Measurements from ENCODE around the gene PIRT. TPM values are rescaled to one million over a fixed set of nuclear protein-coding genes. Genes with fewer than 3 reads are reported as not detected.

Gene PIRT
- total and polyA plus RNA-seq, 10 donors: 0.02 TPM; not detected in 9

GRCh38 chr17:10843811-10844210 is 5.9 kb upstream of the PIRT start:
- no peak for TF ChIP-seq POLR2AphosphoS5 (IDR thresholded peaks at IDR 0.05)
- no peak for TF ChIP-seq CTCF (IDR thresholded peaks at IDR 0.05 in 8 of 11, conservative IDR thresholded peaks at IDR 0.05 in 3 of 11)
- no peak for TF ChIP-seq POLR2A (IDR thresholded peaks at IDR 0.05)
- intact Hi-C loops (cut with DNase I; ENCODE audit: low total_unique reads): loop anchor here (1.0 to 2.0 kb wide), 2 partner anchors 107 to 198 kb away; no protein-coding TSS in a partner anchor
- Histone ChIP-seq H3K27ac (no peak overlapping the region), H3K27me3 (replicated peaks in 1 of 7) (peaks cover 0 to 20% (median 0%) of the 10 kb centered on the region in 7 donors), H3K4me1 (peaks cover 6 to 17% (median 10%) of the 10 kb centered on the region in 6 donors), H3K36me3 (no peaks in the 10 kb centered on the region), H3K4me3 (no peak overlapping the region), H3K9me3 (no peaks in the 10 kb centered on the region)
- no peak for DNase-seq
- 58 to 75% (median 61%) methylated on average over 7 of the region's 7 CpGs for WGBS, 5 donors

GRCh38 chr17:10842658-10843057 is 4.8 kb upstream of the PIRT start:
- WGBS, 5 donors: 74 to 87% (median 83%) methylated on average over 4 of the region's 4 CpGs
- Histone ChIP-seq H3K36me3 (no peaks in the 10 kb centered on the region), H3K4me3 (no peak overlapping the region), H3K27me3 (replicated peaks in 1 of 7) (peaks cover 0 to 20% (median 0%) of the 10 kb centered on the region in 7 donors), H3K9me3 (no peaks in the 10 kb centered on the region), H3K4me1 (peaks cover 6 to 17% (median 10%) of the 10 kb centered on the region in 6 donors), H3K27ac (no peak overlapping the region)
- intact Hi-C loops (cut with DNase I; ENCODE audit: low total_unique reads): no loop called here
- DNase-seq: no peak
- TF ChIP-seq POLR2AphosphoS5 (IDR thresholded peaks at IDR 0.05) (no peak), POLR2A (IDR thresholded peaks at IDR 0.05) (no peak), CTCF (IDR thresholded peaks at IDR 0.05 in 8 of 11, conservative IDR thresholded peaks at IDR 0.05 in 3 of 11) (no peak)

- Histone ChIP-seq H3K4me3 (no peak overlapping the region), H3K36me3 (no peaks in the 10 kb centered on the region), H3K4me1 (no peaks in the 10 kb centered on the region), H3K27me3 (replicated peaks in 1 of 7) (peaks cover 0 to 4% (median 0%) of the 10 kb centered on the region in 7 donors), H3K27ac (no peak overlapping the region), H3K9me3 (no peaks in the 10 kb centered on the region)
- no peak for TF ChIP-seq POLR2A (IDR thresholded peaks at IDR 0.05)
- no peak for TF ChIP-seq CTCF (IDR thresholded peaks at IDR 0.05 in 8 of 11, conservative IDR thresholded peaks at IDR 0.05 in 3 of 11)
- TF ChIP-seq POLR2AphosphoS5 (IDR thresholded peaks at IDR 0.05): no peak
- DNase-seq: no peak
- 82 to 89% (median 83%) methylated on average over 5 of the region's 5 CpGs for WGBS, 5 donors
- intact Hi-C loops (cut with DNase I; ENCODE audit: low total_unique reads): no loop called here
Measured at GRCh38 chr17:10838682-10839081, 795 bp upstream of the PIRT start.

DNA sequence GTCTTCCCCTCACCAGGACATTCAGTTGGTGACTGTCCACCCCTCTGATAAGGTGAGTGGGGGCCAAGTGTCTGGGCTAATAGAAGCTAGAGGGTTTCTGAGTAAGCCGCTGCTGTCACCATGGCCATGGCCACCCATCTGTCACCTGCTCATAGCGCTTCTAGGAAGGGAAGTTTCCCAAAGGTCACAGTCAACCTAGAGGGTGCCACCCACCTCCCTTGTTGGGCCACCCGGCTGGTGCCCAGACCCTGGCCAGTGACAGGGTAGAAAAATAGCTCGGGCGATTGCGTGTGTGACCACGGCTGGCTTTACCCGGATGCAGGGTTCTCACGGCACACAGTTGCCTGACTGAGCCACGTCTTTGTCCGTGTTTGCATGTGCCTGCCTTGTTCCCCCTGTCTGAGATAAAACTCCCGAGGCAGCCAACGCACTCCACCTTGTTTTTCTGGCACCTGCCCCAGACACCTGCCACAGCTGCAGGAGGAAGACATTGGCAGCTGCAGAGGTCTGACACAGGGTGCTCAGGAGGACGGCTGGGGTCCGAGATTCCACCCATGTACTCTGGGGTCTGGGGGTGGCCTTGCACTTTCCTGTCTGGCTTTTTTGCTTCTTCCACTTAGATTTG is 809 bp downstream of the PIRT start:
- TF ChIP-seq POLR2AphosphoS5 (IDR thresholded peaks at IDR 0.05): no peak
- no peak for TF ChIP-seq POLR2A (IDR thresholded peaks at IDR 0.05)
- TF ChIP-seq CTCF (IDR thresholded peaks at IDR 0.05 in 8 of 11, conservative IDR thresholded peaks at IDR 0.05 in 3 of 11): no peak
- 83 to 89% (median 85%) methylated on average over 15 of the region's 15 CpGs for WGBS, 5 donors
- Histone ChIP-seq H3K27ac (no peak overlapping the region), H3K4me1 (no peaks in the 10 kb centered on the region), H3K36me3 (no peaks in the 10 kb centered on the region), H3K27me3 (replicated peaks in 1 of 7) (no peaks in the 10 kb centered on the region), H3K4me3 (no peak overlapping the region), H3K9me3 (no peaks in the 10 kb centered on the region)
- no peak for DNase-seq
- intact Hi-C loops (cut with DNase I; ENCODE audit: low total_unique reads): no loop called here

Measured in spleen (tissue), 11 donors.